Gastroesophageal sphincter (tissue), 4 donors: ENCODE data around the gene LHB. TPM values are rescaled to one million over a fixed set of nuclear protein-coding genes. Genes with fewer than 3 reads are reported as not detected.

ENCODE experiments used
- ATAC-seq: fragments of 150-250 bp; one replicate; pipeline ENCODE4 v1.9.1; 2016; ENCODE audit warnings: mild to moderate bottlenecking, moderate library complexity
- H3K27ac ChIP-seq, 4 donors: fragments of 200-600 bp; sonication (generic) in 3 of 4; 1 replicate in 3 of 4; 2 replicates in 1 of 4; pipeline ENCODE4 v1.5.1; 2016 to 2019
- H3K27me3 ChIP-seq: fragments of 200-600 bp; sonication (generic); one replicate; pipeline ENCODE4 v1.5.1; 2019
- H3K36me3 ChIP-seq, 2 donors: fragments of 200-600 bp; sonication (generic); one replicate each; pipeline ENCODE4 v1.5.1; 2019; ENCODE audit warnings: control low read depth in 1 of 2
- H3K4me1 ChIP-seq, 3 donors: fragments of 200-600 bp; sonication (generic); 1 replicate in 2 of 3; 2 replicates in 1 of 3; pipeline ENCODE4 v1.5.1; 2016 to 2019; ENCODE audit warnings: control low read depth in 2 of 3
- H3K4me3 ChIP-seq, 2 donors: fragments of 200-600 bp; sonication (generic); one replicate each; pipeline ENCODE4 v1.5.1; 2019; ENCODE audit warnings: mild to moderate bottlenecking in 1 of 2, moderate library complexity in 1 of 2
- H3K9me3 ChIP-seq, 3 donors: fragments of 200-600 bp; sonication (generic); one replicate each; pipeline ENCODE4 v1.5.1; 2017 to 2019; ENCODE audit warnings: control low read depth in 2 of 3
- EP300 ChIP-seq: sonication (generic); formaldehyde crosslinking; IDR thresholded peaks from one replicate; pipeline ENCODE4 v1.6.1; 2017; ENCODE audit warnings: antibody characterized with exemption, mild to moderate bottlenecking
- POLR2A ChIP-seq, 2 donors: fragments of 450-650 bp; IDR thresholded peaks; one replicate each; pipeline ENCODE4 v1.6.1; 2017; ENCODE audit warnings: antibody characterized with exemption in 2 of 2, mild to moderate bottlenecking in 2 of 2, moderate library complexity in 1 of 2
- POLR2AphosphoS5 ChIP-seq: sonication (generic); formaldehyde crosslinking; IDR thresholded peaks from one replicate; pipeline ENCODE4 v1.6.1; 2017; ENCODE audit warnings: antibody characterized with exemption
- WGBS, 2 donors: methylation state at CpG; one replicate each; pipeline ENCODE4 v1.1.5; 2018; ENCODE audit warnings: low coverage in 1 of 2; 5-methylcytosine and 5-hydroxymethylcytosine counted together
- total RNA-seq, 4 donors: library from RNA; depleted of rRNA; stranded (reverse); fragments of >200 nt; gene quantifications; one replicate each; pipeline ENCODE4 v1.1.0, GENCODE V29; 2016
- TF ChIP-seq, protein P1 (sequence below), 4 experiments: fragments of 200-600 bp in 2 of 4; fragments of 450-650 bp in 2 of 4; sonication (generic) in 1 of 4; IDR thresholded peaks; one replicate each; pipeline ENCODE4 v1.5.1; 2017 to 2019; ENCODE audit warnings: antibody characterized with exemption in 4 of 4, mild to moderate bottlenecking in 2 of 4, moderate library complexity in 2 of 4

The LHB gene
- total RNA-seq, 4 donors from 2014 or later: not detected

DNA sequence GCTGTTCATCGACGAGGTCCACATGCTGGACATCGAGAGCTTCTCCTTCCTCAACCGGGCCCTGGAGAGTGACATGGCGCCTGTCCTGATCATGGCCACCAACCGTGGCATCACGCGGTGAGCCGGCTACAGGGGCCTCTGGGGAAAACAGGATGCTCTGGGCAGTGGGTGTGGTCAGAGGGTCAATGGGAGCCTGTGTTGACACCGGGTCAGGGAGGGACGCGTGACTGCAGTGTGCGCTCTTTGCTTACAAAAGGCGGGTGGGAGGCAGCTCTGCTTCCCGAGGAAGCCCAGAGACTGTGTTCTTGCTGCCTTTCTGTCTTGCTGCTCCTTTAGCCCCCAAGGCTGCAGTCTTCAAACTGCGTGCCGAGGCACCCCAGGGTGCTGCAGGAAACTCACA lies 5.7 kb downstream of the LHB start:
- H3K4me1 ChIP-seq: no peaks in the 10 kb centered on the region
- WGBS, 2 donors: 82% methylated on average over 4 of the region's 17 CpGs; no CpG with 5 or more reads in 1 of the 2 donors
- H3K36me3 ChIP-seq: peaks cover 0 to 96% of the 10 kb centered on the region in 2 donors
- H3K27ac ChIP-seq: no peak overlapping the region
- H3K4me3 ChIP-seq: no peak overlapping the region
- no peak for ATAC-seq
- TF ChIP-seq POLR2A (IDR thresholded peaks at IDR 0.05) (no peak), EP300 (no peak), POLR2AphosphoS5 (no peak)
- TF ChIP-seq, protein P1, sequence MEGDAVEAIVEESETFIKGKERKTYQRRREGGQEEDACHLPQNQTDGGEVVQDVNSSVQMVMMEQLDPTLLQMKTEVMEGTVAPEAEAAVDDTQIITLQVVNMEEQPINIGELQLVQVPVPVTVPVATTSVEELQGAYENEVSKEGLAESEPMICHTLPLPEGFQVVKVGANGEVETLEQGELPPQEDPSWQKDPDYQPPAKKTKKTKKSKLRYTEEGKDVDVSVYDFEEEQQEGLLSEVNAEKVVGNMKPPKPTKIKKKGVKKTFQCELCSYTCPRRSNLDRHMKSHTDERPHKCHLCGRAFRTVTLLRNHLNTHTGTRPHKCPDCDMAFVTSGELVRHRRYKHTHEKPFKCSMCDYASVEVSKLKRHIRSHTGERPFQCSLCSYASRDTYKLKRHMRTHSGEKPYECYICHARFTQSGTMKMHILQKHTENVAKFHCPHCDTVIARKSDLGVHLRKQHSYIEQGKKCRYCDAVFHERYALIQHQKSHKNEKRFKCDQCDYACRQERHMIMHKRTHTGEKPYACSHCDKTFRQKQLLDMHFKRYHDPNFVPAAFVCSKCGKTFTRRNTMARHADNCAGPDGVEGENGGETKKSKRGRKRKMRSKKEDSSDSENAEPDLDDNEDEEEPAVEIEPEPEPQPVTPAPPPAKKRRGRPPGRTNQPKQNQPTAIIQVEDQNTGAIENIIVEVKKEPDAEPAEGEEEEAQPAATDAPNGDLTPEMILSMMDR (IDR thresholded peaks at IDR 0.05): no peak
- no peaks in the 10 kb centered on the region for H3K9me3 ChIP-seq
- peaks cover under 1% of the 10 kb centered on the region for H3K27me3 ChIP-seq

DNA sequence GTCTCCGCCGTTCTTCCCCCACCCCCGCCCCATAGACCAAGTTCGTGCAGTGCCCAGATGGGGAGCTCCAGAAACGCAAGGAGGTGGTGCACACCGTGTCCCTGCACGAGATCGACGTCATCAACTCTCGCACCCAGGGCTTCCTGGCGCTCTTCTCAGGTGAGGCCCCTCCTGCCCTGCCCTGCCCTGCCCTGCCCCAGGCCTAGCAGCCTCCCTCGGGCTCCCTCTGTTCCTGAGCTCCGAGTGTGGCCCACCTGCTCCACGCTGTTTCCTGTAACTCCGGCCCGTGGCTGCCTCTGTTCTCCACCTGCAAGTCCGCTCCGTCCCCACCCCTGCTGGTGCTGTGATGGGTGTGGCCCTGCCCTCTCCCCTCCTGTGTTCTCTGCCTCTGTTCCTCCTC lies 6.4 kb downstream of the LHB start:
- TF ChIP-seq, protein P1 (IDR thresholded peaks at IDR 0.05): no peak
- TF ChIP-seq POLR2AphosphoS5: no peak
- TF ChIP-seq POLR2A (IDR thresholded peaks at IDR 0.05): no peak
- no peak for TF ChIP-seq EP300
- WGBS, 2 donors: 82 to 90% methylated on average over 3 to 5 of the region's 18 CpGs
- Histone ChIP-seq H3K27me3 (no peaks in the 10 kb centered on the region), H3K27ac (no peak overlapping the region), H3K4me3 (no peak overlapping the region), H3K36me3 (peaks cover 0 to 96% of the 10 kb centered on the region in 2 donors), H3K4me1 (no peaks in the 10 kb centered on the region), H3K9me3 (no peaks in the 10 kb centered on the region)
- ATAC-seq: no peak

DNA sequence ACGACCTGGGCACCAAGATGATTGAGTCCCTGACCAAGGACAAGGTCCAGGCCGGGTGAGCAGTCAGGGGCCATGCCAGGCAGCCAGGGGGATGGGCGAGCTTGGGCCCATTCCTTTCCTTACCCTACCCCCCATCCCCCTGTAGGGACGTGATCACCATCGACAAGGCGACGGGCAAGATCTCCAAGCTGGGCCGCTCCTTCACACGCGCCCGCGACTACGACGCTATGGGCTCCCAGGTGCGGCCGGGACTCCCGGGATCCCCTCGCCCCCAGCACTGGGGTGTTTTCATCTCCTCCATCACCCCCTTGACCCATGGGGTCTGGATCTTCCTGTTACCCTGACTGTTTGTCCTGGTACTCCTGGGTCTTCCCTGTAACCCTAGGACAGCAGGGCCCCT lies 7.1 kb downstream of the LHB start:
- H3K36me3 ChIP-seq: peaks cover 0 to 96% of the 10 kb centered on the region in 2 donors
- ATAC-seq: no peak
- TF ChIP-seq EP300 (no peak), POLR2A (IDR thresholded peaks at IDR 0.05) (no peak), POLR2AphosphoS5 (no peak)
- TF ChIP-seq, protein P1 (IDR thresholded peaks at IDR 0.05): no peak
- H3K27ac ChIP-seq: no peak overlapping the region
- H3K4me1 ChIP-seq: no peaks in the 10 kb centered on the region
- H3K9me3 ChIP-seq: no peaks in the 10 kb centered on the region
- no peaks in the 10 kb centered on the region for H3K27me3 ChIP-seq
- no peak overlapping the region for H3K4me3 ChIP-seq
- 97% methylated on average over 13 of the region's 18 CpGs; no CpG with 5 or more reads in 1 of the 2 donors for WGBS, 2 donors

GRCh38 chr19:49006905-49007304 lies 10.0 kb downstream of the LHB start:
- Histone ChIP-seq H3K4me1 (no peaks in the 10 kb centered on the region), H3K9me3 (no peaks in the 10 kb centered on the region), H3K36me3 (peaks cover 0 to 98% of the 10 kb centered on the region in 2 donors), H3K27ac (no peak overlapping the region), H3K4me3 (no peak overlapping the region), H3K27me3 (no peaks in the 10 kb centered on the region)
- ATAC-seq: no peak
- 93% methylated on average over 6 of the region's 22 CpGs; no CpG with 5 or more reads in 1 of the 2 donors for WGBS, 2 donors
- no peak for TF ChIP-seq POLR2AphosphoS5
- TF ChIP-seq EP300: no peak
- TF ChIP-seq, protein P1 (IDR thresholded peaks at IDR 0.05): no peak
- TF ChIP-seq POLR2A (IDR thresholded peaks at IDR 0.05): no peak

DNA sequence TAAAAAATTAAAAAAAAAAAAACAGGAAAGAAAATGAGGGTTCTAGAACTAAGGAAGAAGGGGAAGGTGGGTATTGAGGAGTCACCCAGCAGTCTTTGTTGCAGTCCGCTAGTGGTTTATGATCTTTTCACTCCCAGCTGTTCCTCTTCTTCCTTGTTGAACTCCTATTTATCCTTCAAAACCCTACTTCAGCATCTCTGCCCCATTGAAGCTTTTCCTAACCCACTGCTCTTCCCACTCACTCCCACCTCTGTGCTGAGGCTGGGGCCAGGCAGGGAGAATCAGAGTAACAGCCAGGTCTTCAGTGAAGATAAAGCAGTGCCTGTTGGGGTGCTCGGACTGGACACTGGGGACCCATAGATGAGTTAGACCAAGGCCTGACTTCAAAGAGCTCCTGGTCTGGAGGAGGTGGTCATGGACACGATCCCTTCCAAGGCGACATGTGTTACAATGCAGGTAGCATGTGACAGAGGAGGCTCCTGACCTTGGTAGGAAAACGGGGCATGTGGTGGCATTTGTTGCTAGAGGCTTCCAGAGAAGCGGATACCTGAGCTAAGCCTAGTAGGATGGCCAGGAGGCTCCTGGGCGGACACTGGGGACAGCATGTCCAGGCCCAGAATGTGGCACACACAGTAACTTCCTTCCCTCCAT lies 11.8 kb downstream of the LHB start:
- H3K4me3 ChIP-seq: no peak overlapping the region
- no peaks in the 10 kb centered on the region for H3K9me3 ChIP-seq
- H3K27me3 ChIP-seq: no peaks in the 10 kb centered on the region
- TF ChIP-seq, protein P1 (IDR thresholded peaks at IDR 0.05): no peak
- TF ChIP-seq POLR2A (IDR thresholded peaks at IDR 0.05): no peak
- no peak for TF ChIP-seq EP300
- no peak for TF ChIP-seq POLR2AphosphoS5
- no peak overlapping the region for H3K27ac ChIP-seq
- H3K4me1 ChIP-seq: no peaks in the 10 kb centered on the region
- WGBS, 2 donors: 100% methylated on average over 3 of the region's 7 CpGs
- peaks cover 0 to 90% of the 10 kb centered on the region in 2 donors for H3K36me3 ChIP-seq
- no peak for ATAC-seq
